Uterine smooth muscle cell (primary cell): ENCODE data around the gene IFI30. TPM values are rescaled to one million over a fixed set of nuclear protein-coding genes. Genes with fewer than 3 reads are reported as not detected.

Experiments used
- total RNA-seq: library from RNA; depleted of rRNA; stranded (reverse); fragments of >200 nt; gene quantifications from 2 replicates; pipeline ENCODE4 v1.2.3, GENCODE V29; 2014

The IFI30 gene
- 0.87 and 2.3 TPM in 2 replicates for total RNA-seq

GRCh38 chr19:18173572-18174288 is at the start of gene IFI30:
TSS of gene IFI30 (plus strand) at chr19:18173813. CDS start at chr19:18173842, 29 bp downstream.

GRCh38 chr19:18152817-18153555 is 20.6 kb upstream of the IFI30 start, which contains the start of gene PIK3R2:
TSS of gene PIK3R2 (plus strand) at chr19:18153163. CDS start at chr19:18155880, 2,717 bp downstream.

GRCh38 chr19:18192673-18193387 is 19.2 kb downstream of the IFI30 start, which contains the start of gene MPV17L2:
TSS of gene MPV17L2 (plus strand) at chr19:18193218. CDS start at chr19:18193282, 64 bp downstream.

GRCh38 chr19:18203863-18204393 is 30.3 kb downstream of the IFI30 start, which contains the start of gene RAB3A:
TSS of gene RAB3A (minus strand) at chr19:18204042. CDS start at chr19:18202740, 1,302 bp downstream.

GRCh38 chr19:18225702-18226468 is 52.3 kb downstream of the IFI30 start, which contains the start of gene PDE4C:
TSS of gene PDE4C (minus strand) at chr19:18226438. CDS start at chr19:18226415, 23 bp downstream.

Other genes with a start within 250 kb of the IFI30 start
- gene CCDC124, start 240.8 kb upstream of the IFI30 start, total RNA-seq = 36.0 and 43.5 TPM in 2 replicates
- gene KCNN1, start 206.7 kb upstream of the IFI30 start, total RNA-seq = under 0.01 and 0.11 TPM in 2 replicates
- gene ARRDC2, start 165.6 kb upstream of the IFI30 start, total RNA-seq = 6.2 and 7.7 TPM in 2 replicates
- not detected in 2 replicates for gene IL12RB1, start 86.9 kb upstream of the IFI30 start, total RNA-seq
- 1.2 and 2.7 TPM in 2 replicates for gene MAST3, start 76.0 kb upstream of the IFI30 start, total RNA-seq
- gene PIK3R2, start 20.6 kb upstream of the IFI30 start, total RNA-seq = 8.7 and 15.7 TPM in 2 replicates
- 11.6 and 20.9 TPM in 2 replicates for gene MPV17L2, start 19.4 kb downstream of the IFI30 start, total RNA-seq
- gene RAB3A, start 30.2 kb downstream of the IFI30 start, total RNA-seq = 0.89 and 1.5 TPM in 2 replicates
- gene PDE4C, start 52.6 kb downstream of the IFI30 start, total RNA-seq = under 0.01 and 0.44 TPM in 2 replicates
- 0.44 and 0.50 TPM in 2 replicates for gene IQCN, start 100.6 kb downstream of the IFI30 start, total RNA-seq
- 136 and 174 TPM in 2 replicates for gene JUND, start 107.8 kb downstream of the IFI30 start, total RNA-seq
- gene LSM4, start 149.3 kb downstream of the IFI30 start, total RNA-seq = 122 and 207 TPM in 2 replicates
- gene PGPEP1, start 166.8 kb downstream of the IFI30 start, total RNA-seq = 24.0 and 50.5 TPM in 2 replicates
- gene GDF15, start 212.3 kb downstream of the IFI30 start, total RNA-seq = 82.9 and 265 TPM in 2 replicates
- 0.11 and 0.25 TPM in 2 replicates for gene LRRC25, start 223.8 kb downstream of the IFI30 start, total RNA-seq
- 63.0 and 65.4 TPM in 2 replicates for gene SSBP4, start 245.6 kb downstream of the IFI30 start, total RNA-seq